A549 (cell line): Measurements from ENCODE around the gene KIAA1191. TPM values are rescaled to one million over a fixed set of nuclear protein-coding genes. Genes with fewer than 3 reads are reported as not detected.

Source experiments
- ATAC-seq, 2 experiments: fragments of 200-7000 bp in 1 of 2; fragments of >200 bp in 1 of 2; cut with Nextera tagmentation in 1 of 2; cut with Tn5 transposase in 1 of 2; 3 replicates each; pipeline versions ENCODE4 v1.8.0 to v1.9.1; 2018 to 2020; ENCODE audit warnings: mild to moderate bottlenecking in 1 of 2, moderate library complexity in 1 of 2
- CTCF ChIA-PET: fragments of 300-600 bp; sonication (Branson Sonifier 250); formaldehyde crosslinking; extraction: SDS; loops from one replicate; lab custom pipeline; 2021; ENCODE audit warnings: antibody characterized with exemption, inconsistent platforms; lab: Yijun Ruan, JAX
- POLR2A ChIA-PET: fragments of 350-600 bp; formaldehyde crosslinking; extraction: SDS; loops from one replicate; lab custom pipeline; 2021; ENCODE audit warnings: antibody characterized with exemption, inconsistent platforms; lab: Yijun Ruan, JAX
- DNase-seq, 2 experiments: peaks; one replicate each; pipeline versions ENCODE4 v3.0.0 to v3.0.0-alpha.2; 2011 to 2016; ENCODE audit warnings: low read depth in 1 of 2, low spot score in 1 of 2
- FAIRE-seq: peaks from 2 replicates; lab custom pipeline; 2011; peaks lifted over from hg19 to GRCh38; lab: Jason Lieb, UNC
- H3K27ac ChIP-seq, 2 experiments: fragments of >200 bp; sonication (Bioruptor Twin); formaldehyde crosslinking; 3 replicates each; pipeline ENCODE4 v1.5.1; 2016 to 2017
- H3K4me1 ChIP-seq: fragments of >200 bp; sonication (Bioruptor Twin); formaldehyde crosslinking; 3 replicates; pipeline ENCODE4 v1.6.1; 2016
- H3K4me2 ChIP-seq: fragments of >200 bp; sonication (Bioruptor Twin); formaldehyde crosslinking; 3 replicates; pipeline ENCODE4 v1.6.1; 2016
- H3K4me3 ChIP-seq: fragments of >200 bp; sonication (Bioruptor Twin); formaldehyde crosslinking; 3 replicates; pipeline ENCODE4 v1.5.1; 2016
- H3K9me3 ChIP-seq: fragments of >200 bp; sonication (Bioruptor Twin); formaldehyde crosslinking; 3 replicates; pipeline ENCODE4 v1.6.1; 2016
- BHLHE40 ChIP-seq: IDR thresholded peaks from 2 replicates; pipeline ENCODE4 v1.6.1; 2012; ENCODE audit warnings: low read depth, low read length, inconsistent platforms
- CBX2 ChIP-seq: fragments of 200-600 bp; sonication (generic); IDR thresholded peaks from 2 replicates; pipeline ENCODE4 v1.6.1; 2016; ENCODE audit warnings: low read depth, mild to moderate bottlenecking, borderline replicate concordance
- CEBPB ChIP-seq, 2 experiments: fragments of >200 bp in 1 of 2; sonication (Bioruptor Twin) in 1 of 2; formaldehyde crosslinking in 1 of 2; IDR thresholded peaks; 2 replicates each; pipeline ENCODE4 v1.6.1; 2012 to 2016
- CHD2 ChIP-seq: fragments of 150-350 bp; IDR thresholded peaks from 2 replicates; pipeline ENCODE4 v1.6.1; 2014; ENCODE audit warnings: low read length; ENCODE audit not compliant: partially characterized antibody
- CHD4 ChIP-seq: fragments of 200-600 bp; sonication (generic); IDR thresholded peaks from 2 replicates; pipeline ENCODE4 v1.6.1; 2016; ENCODE audit warnings: antibody characterized with exemption, mild to moderate bottlenecking, borderline replicate concordance
- EHMT2 ChIP-seq: fragments of 200-600 bp; sonication (generic); IDR thresholded peaks from 2 replicates; pipeline ENCODE4 v1.6.1; 2016; ENCODE audit warnings: antibody characterized with exemption, low read depth, mild to moderate bottlenecking, moderate library complexity
- EP300 ChIP-seq, 2 experiments: fragments of >200 bp; sonication (Bioruptor Twin); formaldehyde crosslinking; IDR thresholded peaks; 2 replicates in 1 of 2; 3 replicates in 1 of 2; pipeline ENCODE4 v1.6.1; 2016 to 2017
- FOSB ChIP-seq: fragments of 250-450 bp; sonication (Bioruptor Pico); IDR thresholded peaks from 2 replicates; pipeline ENCODE4 v1.5.0; 2020; ENCODE audit warnings: mild to moderate bottlenecking, moderate library complexity
- KDM5A ChIP-seq: fragments of 200-600 bp; sonication (generic); IDR thresholded peaks from 2 replicates; pipeline ENCODE4 v1.6.1; 2016; ENCODE audit warnings: antibody characterized with exemption, mild to moderate bottlenecking
- MAZ ChIP-seq: fragments of 150-350 bp; IDR thresholded peaks from 2 replicates; pipeline ENCODE4 v1.6.1; 2014; ENCODE audit warnings: antibody characterized with exemption, low read depth, low read length, borderline replicate concordance
- NPAS2 ChIP-seq: fragments of 250-450 bp; sonication (Bioruptor Pico); IDR thresholded peaks from 2 replicates; pipeline ENCODE4 v1.8.0; 2022; ENCODE audit warnings: mild to moderate bottlenecking, moderate library complexity, borderline replicate concordance
- RARB ChIP-seq: fragments of 250-450 bp; sonication (Bioruptor Pico); IDR thresholded peaks from 2 replicates; pipeline ENCODE4 v1.8.0; 2021; ENCODE audit warnings: mild to moderate bottlenecking, moderate library complexity
- RCOR1 ChIP-seq: fragments of 150-350 bp; IDR thresholded peaks from 2 replicates; pipeline ENCODE4 v1.6.1; 2014; ENCODE audit warnings: antibody characterized with exemption, low read length, low read depth
- ZFP36 ChIP-seq: fragments of 450-650 bp; IDR thresholded peaks from 2 replicates; pipeline ENCODE4 v1.6.1; 2014; ENCODE audit warnings: borderline replicate concordance; ENCODE audit not compliant: partially characterized antibody
- ZNF302 ChIP-seq: fragments of 250-450 bp; sonication (Bioruptor Pico); IDR thresholded peaks from 2 replicates; pipeline ENCODE4 v1.9.0; 2021; ENCODE audit warnings: inconsistent platforms, mild to moderate bottlenecking, moderate library complexity
- ZSCAN20 ChIP-seq: fragments of 250-450 bp; sonication (Bioruptor Pico); IDR thresholded peaks from 2 replicates; pipeline ENCODE4 v1.8.0; 2022; ENCODE audit warnings: mild to moderate bottlenecking, moderate library complexity
- WGBS: methylation state at CpG from one replicate; pipeline ENCODE4 v1.1.6; 2017; ENCODE audit errors: missing lambda C conversion rate; 5-methylcytosine and 5-hydroxymethylcytosine counted together
- polyA plus RNA-seq, 4 experiments: library from polyadenylated mRNA; depleted of rRNA in 3 of 4; stranded (reverse); fragments of >200 nt; fragmentation: RNase III in 1 of 4; extraction: RNeasy Plus Mini Kit Qiagen cat#74134 plus additional on column Dnase treatment in 1 of 4; gene quantifications; 2 replicates in 3 of 4; 3 replicates in 1 of 4; pipeline ENCODE4 v1.2.3, GENCODE V29; 2011 to 2017
- TF ChIP-seq, protein P1 (sequence below): fragments of >200 bp; sonication (Bioruptor Twin); formaldehyde crosslinking; IDR thresholded peaks from 3 replicates; pipeline ENCODE4 v1.5.1; 2016
- TF ChIP-seq, protein P2 (sequence below): fragments of 200-600 bp; sonication (generic); IDR thresholded peaks from 2 replicates; pipeline ENCODE4 v1.6.1; 2016; ENCODE audit warnings: antibody characterized with exemption, mild to moderate bottlenecking, moderate library complexity
- TF ChIP-seq, protein P3 (sequence below): fragments of 450-650 bp; IDR thresholded peaks from 2 replicates; pipeline ENCODE4 v1.6.1; 2014; ENCODE audit warnings: antibody characterized with exemption
- TF ChIP-seq, protein P4 (sequence below): fragments of 250-450 bp; sonication (Bioruptor Pico); IDR thresholded peaks from 2 replicates; pipeline ENCODE4 v1.5.0; 2021; ENCODE audit warnings: mild to moderate bottlenecking, moderate library complexity, borderline replicate concordance
- TF ChIP-seq, protein P5 (sequence below): fragments of >200 bp; sonication (Bioruptor Twin); formaldehyde crosslinking; IDR thresholded peaks from 3 replicates; pipeline ENCODE4 v1.6.1; 2016

Gene KIAA1191
- polyA plus RNA-seq, 2 of the 4 experiments (the other 2 are of a cell fraction) = 83.6 to 89.3 TPM

DNA sequence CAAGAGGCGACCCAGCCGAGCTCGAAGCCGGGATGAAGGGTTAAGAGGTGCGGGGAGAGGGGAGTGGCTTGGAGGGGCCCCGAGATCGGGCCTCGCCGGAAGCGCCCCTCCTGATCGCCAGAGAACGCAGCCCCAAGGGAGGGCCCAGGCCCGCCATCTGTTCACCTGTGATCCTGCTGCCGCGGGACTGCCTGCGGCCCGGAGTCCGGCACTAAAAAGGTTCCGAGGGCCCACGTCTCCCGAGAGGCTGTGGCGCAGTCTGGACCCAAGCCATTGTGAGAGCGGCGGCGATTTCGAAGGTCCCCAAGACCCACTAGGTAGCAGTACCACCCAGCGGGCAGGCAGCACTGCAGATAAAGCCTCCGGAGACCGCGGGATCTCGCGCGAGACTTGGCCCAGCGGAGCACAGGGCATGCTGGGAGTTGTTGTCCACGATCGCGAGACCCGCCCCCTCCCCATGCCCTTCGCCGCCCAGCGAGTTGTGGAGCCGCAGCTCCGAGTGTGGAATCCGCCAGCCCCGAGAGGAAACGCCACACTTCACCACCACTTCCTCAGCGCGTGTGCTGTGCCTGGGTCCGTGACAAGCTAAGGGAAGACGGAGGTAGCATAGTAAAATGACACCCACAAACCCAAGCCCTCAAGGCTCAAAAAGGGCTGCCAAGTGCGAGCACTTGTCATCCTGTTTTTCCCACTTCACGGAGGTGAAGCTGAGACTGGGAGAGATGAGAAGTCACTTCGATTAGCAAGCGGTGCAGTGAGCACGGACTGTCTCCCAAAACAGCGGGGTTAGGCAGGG, at the start of gene KIAA1191 (continued):
- TF ChIP-seq CHD2 = peak; percentile 93
- TF ChIP-seq FOSB (CRISPR knock-in tag) = no peak
- TF ChIP-seq EP300 (IDR thresholded peaks at IDR 0.05) = no peak
- TF ChIP-seq BHLHE40 = no peak
- TF ChIP-seq, protein P1, sequence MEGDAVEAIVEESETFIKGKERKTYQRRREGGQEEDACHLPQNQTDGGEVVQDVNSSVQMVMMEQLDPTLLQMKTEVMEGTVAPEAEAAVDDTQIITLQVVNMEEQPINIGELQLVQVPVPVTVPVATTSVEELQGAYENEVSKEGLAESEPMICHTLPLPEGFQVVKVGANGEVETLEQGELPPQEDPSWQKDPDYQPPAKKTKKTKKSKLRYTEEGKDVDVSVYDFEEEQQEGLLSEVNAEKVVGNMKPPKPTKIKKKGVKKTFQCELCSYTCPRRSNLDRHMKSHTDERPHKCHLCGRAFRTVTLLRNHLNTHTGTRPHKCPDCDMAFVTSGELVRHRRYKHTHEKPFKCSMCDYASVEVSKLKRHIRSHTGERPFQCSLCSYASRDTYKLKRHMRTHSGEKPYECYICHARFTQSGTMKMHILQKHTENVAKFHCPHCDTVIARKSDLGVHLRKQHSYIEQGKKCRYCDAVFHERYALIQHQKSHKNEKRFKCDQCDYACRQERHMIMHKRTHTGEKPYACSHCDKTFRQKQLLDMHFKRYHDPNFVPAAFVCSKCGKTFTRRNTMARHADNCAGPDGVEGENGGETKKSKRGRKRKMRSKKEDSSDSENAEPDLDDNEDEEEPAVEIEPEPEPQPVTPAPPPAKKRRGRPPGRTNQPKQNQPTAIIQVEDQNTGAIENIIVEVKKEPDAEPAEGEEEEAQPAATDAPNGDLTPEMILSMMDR = peak; percentile 21
- no peak for TF ChIP-seq EHMT2
- TF ChIP-seq, protein P2, sequence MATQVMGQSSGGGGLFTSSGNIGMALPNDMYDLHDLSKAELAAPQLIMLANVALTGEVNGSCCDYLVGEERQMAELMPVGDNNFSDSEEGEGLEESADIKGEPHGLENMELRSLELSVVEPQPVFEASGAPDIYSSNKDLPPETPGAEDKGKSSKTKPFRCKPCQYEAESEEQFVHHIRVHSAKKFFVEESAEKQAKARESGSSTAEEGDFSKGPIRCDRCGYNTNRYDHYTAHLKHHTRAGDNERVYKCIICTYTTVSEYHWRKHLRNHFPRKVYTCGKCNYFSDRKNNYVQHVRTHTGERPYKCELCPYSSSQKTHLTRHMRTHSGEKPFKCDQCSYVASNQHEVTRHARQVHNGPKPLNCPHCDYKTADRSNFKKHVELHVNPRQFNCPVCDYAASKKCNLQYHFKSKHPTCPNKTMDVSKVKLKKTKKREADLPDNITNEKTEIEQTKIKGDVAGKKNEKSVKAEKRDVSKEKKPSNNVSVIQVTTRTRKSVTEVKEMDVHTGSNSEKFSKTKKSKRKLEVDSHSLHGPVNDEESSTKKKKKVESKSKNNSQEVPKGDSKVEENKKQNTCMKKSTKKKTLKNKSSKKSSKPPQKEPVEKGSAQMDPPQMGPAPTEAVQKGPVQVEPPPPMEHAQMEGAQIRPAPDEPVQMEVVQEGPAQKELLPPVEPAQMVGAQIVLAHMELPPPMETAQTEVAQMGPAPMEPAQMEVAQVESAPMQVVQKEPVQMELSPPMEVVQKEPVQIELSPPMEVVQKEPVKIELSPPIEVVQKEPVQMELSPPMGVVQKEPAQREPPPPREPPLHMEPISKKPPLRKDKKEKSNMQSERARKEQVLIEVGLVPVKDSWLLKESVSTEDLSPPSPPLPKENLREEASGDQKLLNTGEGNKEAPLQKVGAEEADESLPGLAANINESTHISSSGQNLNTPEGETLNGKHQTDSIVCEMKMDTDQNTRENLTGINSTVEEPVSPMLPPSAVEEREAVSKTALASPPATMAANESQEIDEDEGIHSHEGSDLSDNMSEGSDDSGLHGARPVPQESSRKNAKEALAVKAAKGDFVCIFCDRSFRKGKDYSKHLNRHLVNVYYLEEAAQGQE = peak; percentile 96
- no peak for TF ChIP-seq CHD4
- TF ChIP-seq, protein P3, sequence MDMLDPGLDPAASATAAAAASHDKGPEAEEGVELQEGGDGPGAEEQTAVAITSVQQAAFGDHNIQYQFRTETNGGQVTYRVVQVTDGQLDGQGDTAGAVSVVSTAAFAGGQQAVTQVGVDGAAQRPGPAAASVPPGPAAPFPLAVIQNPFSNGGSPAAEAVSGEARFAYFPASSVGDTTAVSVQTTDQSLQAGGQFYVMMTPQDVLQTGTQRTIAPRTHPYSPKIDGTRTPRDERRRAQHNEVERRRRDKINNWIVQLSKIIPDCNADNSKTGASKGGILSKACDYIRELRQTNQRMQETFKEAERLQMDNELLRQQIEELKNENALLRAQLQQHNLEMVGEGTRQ = no peak
- no peak for TF ChIP-seq RCOR1
- TF ChIP-seq KDM5A = peak; percentile 53; the same call in 1 of the 2 replicates
- TF ChIP-seq MAZ = no peak
- TF ChIP-seq ZNF302 (CRISPR knock-in tag) = no peak
- TF ChIP-seq, protein P4, sequence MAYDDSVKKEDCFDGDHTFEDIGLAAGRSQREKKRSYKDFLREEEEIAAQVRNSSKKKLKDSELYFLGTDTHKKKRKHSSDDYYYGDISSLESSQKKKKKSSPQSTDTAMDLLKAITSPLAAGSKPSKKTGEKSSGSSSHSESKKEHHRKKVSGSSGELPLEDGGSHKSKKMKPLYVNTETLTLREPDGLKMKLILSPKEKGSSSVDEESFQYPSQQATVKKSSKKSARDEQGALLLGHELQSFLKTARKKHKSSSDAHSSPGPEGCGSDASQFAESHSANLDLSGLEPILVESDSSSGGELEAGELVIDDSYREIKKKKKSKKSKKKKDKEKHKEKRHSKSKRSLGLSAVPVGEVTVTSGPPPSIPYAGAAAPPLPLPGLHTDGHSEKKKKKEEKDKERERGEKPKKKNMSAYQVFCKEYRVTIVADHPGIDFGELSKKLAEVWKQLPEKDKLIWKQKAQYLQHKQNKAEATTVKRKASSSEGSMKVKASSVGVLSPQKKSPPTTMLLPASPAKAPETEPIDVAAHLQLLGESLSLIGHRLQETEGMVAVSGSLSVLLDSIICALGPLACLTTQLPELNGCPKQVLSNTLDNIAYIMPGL (CRISPR knock-in tag) = peak; percentile 56; the same call in 1 of the 2 replicates
- no peak for TF ChIP-seq ZSCAN20 (CRISPR knock-in tag)
- TF ChIP-seq RARB = no peak
- TF ChIP-seq, all 56 proteins: peak for 13

DNA sequence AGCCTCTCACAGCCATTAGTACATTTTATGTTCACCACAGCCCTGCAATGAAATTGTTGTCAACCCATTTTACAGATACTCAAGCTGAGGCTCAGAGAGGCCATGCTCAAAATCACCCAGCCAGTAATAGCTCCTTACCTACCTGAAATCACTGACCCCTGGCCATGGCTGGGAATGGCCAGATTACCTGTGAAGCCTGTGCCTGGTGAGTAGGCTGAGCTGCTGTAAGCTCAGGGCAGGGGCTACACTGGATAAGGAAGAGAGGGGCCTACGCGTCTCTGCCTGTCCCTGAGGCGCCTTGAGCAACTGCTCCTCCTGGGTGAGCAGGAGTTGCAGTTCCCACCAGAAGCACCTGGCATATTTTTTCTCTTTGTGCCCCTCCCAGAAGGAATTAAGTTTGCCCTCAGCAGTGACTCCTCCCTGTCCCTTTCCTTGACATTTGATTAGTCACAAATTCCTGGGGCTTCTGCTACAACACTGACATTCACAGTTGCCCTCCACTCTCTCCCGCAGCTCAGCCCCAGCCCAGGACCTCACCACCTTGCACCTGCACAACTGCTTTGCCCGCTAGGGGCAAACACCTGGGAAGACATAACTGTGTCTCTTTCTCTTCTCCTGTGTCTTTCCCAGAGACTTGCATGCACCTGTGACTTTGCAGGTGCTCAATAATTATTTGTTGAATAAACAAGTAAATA, 49.1 kb upstream of the KIAA1191 start:
- DNase-seq (no peak), FAIRE-seq (no peak), ATAC-seq (no peak)
- Histone ChIP-seq H3K4me2 (no peak overlapping the region), H3K4me3 (no peak overlapping the region), H3K9me3 (no peaks in the 10 kb centered on the region), H3K4me1 (peaks cover 17% of the 10 kb centered on the region; the same call in 2 of the 3 replicates), H3K27ac (no peak overlapping the region; a peak in 1 of 6 replicates)
- ChIA-PET POLR2A (no interaction called here), CTCF (interaction anchor here (0.6 to 2.1 kb wide), 2 partner anchors 163 to 681 kb away, joined by 3 to 7 read pairs; no protein-coding TSS in a partner anchor)
- WGBS = 84% methylated on average over 5 of the region's 5 CpGs
- TF ChIP-seq BHLHE40 (no peak), CEBPB (IDR thresholded peaks at IDR 0.05) (no peak), ZFP36 (no peak), NPAS2 (CRISPR knock-in tag) (no peak), CBX2 (no peak)
- TF ChIP-seq, protein P5, sequence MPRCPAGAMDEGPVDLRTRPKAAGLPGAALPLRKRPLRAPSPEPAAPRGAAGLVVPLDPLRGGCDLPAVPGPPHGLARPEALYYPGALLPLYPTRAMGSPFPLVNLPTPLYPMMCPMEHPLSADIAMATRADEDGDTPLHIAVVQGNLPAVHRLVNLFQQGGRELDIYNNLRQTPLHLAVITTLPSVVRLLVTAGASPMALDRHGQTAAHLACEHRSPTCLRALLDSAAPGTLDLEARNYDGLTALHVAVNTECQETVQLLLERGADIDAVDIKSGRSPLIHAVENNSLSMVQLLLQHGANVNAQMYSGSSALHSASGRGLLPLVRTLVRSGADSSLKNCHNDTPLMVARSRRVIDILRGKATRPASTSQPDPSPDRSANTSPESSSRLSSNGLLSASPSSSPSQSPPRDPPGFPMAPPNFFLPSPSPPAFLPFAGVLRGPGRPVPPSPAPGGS = no peak
